CD4-positive, alpha-beta T cell treated with Interleukin-6 at 100 ng/mL for 8 hours (primary cell): ENCODE results near the gene PLXNA2.

ENCODE experiments used
- DNase-seq: peaks from one replicate; pipeline ENCODE4 v3.0.0-alpha.2; 2020; ENCODE audit warnings: mixed read lengths, low spot score

PLXNA2 gene

DNA sequence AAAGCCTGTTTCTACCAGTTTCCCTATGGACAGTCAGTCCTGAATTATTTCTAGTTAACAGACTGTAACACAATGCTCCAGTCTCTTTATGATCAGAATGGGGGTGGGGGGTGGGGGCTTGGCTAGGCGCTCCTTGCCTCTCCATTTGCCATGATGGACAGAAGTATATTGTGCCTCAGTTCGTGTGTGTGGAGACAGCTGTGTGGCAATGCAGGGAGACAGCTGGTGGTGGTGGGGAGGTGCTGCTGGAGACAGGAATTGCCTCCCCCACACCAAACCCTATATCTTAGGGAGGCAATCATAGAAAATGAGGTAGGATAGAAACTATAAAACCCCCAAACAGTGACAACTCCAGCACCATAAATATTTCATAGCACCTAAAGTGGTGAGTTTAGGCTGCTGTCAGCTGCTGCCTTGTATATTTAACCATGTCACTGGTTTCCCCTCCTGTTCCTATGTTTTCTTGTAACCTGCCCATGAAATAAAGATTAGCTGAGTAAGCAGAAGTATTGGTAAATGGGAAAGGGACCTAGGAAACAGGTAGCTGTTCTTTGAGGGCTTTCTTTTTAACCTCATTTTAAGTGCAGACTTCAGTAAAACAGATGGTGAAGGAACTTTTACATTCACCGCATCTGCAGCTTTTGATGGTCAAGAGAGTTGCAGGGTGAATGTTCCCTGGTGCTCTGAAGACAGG is 3.4 kb downstream of the PLXNA2 start:
- DNase-seq = no peak

DNA sequence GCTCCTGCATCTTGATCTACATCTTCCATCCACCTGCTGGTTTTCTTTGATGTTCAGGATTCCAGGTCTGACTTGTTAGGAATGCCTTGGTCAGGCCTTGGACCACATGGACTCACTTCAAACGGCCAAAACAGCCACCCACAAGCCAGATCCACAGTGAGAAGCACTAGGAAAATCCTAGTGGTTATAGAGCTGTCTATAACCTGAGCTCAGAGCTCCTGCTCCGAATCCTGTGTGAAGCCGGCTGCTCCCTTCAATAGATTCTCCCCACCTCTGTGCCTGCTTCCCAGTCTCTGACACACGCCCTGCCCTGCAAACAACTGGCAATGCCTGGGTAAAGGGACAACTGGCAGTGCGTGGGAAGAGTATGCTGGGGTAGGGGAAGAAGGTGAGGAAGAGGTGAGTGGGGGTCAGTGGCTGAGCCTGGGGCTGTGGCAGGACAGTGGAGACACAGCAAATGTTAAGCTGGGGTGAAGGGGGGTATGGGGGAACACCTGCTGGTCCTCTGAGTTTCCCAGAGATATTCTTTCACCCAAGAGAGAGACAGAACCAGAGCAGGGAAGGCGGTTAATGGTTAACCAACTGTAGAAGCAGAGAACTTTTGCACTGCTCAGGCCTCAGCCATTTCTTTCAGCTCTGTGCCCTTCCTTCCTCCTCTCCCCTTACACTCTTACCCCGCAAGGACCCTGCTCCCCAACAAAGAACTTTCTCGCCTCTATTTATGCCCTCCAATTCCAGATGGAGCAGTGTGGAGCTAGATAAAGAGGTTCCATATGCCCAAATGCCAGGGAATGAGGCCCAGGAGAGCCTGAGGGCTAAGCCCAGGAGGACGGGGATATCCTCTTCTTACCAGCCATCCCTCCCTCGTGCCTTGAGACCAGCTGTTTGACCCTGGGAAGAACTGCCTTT is 4.5 kb downstream of the PLXNA2 start:
- DNase-seq = no peak

DNA sequence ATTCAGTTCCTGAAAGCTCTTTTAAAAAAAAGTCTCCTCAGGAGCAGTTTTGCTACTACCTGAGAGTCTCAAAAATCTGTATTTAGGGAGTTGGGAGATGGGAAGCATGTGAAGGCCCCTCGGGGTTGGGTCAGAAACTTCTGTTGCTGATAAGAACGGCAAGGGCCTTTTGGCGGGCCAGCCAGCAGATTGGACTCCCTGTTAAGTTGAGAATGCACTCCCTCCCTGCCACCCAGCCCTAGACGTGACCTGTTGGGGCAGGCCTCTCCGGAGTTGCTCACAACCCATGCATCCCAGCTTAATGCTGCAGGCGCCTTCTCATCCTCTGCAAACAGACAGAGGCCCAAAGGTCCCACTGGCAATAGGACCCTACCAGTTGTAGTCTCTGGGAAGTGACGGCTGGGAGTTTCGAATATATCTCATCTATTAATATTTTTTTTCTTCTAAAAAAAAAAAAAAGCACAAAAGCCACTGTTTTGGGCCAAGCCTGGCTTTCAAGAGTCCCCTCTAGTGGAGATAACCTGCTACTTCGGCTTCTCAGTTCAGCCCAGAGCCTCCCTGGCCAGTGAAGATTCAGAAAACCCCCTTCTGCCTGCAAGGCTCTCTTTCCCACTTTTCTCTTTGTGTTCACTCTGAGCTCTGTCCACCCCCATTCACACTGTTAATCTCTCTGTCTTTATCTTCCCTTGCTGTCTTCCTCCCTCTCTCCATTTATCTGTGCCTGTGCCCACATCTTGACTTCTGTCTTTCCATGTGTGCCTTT is 5.3 kb downstream of the PLXNA2 start:
- DNase-seq = no peak

DNA sequence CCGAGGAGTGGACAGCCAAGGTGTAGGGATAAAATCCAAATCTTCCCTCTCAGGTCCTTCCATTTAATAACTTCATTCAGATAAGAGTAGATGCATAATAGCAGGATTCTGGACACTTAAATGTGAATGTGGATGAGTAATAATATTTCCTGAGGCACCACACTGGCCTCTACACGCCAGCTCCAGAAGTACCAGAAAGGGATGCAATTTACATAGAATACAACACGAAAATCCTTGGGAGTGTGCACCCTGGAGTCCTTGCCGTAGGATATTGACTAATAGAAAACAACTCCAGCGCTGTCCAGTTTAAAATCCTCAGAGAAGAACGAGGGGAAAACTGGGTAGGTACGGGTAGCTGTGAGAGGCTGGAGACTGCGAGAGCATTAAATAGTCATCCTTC is 6.9 kb downstream of the PLXNA2 start:
- no peak for DNase-seq

DNA sequence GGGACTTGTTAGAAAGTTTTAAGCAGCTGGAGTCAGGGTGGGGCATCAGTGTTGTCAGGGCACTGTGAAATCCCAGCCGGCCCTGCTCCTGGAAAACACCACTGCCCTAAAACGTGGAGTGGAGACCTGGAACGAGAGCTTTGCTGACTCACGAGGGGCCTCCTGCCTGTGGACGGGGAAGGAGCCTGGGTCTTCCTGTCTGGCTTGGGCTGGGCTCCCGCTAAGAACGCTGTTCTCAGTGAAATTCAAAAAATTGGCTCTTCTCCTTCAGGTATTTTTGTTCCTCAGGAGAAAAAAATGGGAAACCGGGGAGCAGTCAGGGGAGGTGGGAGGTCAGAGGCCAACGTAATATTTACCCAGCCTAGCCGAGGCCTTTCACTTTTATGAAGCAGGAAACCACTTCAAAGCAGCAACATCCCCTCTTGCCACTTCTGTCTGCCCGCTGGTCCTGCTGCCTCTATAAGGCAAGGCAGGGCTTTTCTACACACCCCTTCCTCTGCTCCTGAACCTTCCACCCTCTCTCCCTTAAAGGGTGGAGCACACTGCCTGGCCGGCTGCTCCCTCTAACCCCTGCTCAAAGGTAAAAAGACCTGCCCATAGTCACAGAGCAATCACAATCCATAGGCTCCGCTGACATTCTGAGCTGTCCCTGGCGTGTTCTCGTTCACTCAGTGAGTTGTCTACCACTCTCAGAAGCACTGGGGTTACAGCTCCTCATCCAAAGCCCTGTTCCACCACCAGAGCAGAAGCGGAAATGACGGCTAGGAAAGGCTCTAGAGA is 8.0 kb downstream of the PLXNA2 start:
- DNase-seq = no peak

DNA sequence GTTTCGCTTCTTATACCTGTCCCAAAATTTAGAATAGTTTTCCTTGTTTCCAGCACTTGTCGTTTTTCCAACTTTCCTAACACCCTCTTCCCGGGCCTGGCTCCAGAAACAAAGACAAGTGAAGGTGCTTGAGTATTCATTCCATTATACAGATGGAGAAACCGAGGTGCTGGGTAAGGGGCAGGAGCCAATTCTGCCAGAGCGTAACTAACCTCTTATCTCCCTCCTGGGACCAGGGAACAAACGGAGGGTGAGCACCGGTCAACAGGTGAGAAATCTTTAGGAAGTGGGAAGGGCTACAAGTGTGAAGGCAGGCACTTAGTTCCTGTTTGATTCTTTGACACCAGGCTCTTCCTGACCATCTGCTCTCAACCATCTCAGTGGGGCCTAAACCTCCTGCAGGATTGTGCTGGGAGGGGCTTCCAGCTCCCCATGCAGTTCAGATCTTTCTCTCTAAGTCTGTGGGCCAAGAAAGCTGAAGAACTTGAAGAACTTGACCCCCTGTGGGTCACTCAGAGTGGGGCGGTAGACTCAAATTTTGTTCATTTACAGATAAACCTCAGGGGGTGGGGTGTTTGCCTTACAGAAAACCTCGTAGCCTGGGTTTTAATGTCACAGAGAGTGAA is 8.7 kb downstream of the PLXNA2 start:
- DNase-seq = no peak

DNA sequence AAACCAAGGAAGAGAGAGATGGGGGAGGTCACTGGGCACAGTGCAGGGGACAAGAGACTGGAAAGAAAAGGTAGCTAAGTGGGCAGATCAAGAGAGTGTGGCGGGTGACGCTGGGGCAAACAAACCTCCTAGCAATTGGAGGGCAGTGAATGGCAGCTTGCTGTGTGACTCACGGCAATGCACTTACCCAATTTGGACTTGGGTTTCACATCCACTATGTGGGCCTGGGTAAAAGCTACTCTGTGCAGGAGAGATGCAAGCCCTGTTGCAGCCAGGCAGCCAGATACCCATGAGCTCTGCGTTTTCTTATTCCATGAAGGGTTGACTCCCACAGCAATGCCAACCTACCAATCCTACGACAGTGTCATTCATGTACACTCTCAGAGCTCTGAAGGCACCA is 9.5 kb downstream of the PLXNA2 start:
- DNase-seq = no peak

DNA sequence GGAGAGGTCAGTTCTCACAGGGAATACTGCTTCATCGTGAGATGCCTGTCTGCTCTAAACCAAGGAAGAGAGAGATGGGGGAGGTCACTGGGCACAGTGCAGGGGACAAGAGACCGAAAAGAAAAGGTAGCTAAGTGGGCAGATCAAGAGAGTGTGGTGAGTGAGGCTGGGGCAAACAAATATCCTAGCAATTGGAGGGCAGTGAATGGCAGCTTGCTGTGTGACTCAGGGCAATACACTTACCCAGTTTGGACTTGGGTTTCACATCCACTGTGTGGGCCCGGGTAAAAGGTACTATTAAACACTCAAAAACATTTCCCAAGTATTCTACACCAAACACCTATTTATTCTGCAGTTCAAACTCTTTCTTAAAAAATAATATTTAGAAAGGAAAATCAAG is 10.2 kb downstream of the PLXNA2 start:
- DNase-seq = no peak

DNA sequence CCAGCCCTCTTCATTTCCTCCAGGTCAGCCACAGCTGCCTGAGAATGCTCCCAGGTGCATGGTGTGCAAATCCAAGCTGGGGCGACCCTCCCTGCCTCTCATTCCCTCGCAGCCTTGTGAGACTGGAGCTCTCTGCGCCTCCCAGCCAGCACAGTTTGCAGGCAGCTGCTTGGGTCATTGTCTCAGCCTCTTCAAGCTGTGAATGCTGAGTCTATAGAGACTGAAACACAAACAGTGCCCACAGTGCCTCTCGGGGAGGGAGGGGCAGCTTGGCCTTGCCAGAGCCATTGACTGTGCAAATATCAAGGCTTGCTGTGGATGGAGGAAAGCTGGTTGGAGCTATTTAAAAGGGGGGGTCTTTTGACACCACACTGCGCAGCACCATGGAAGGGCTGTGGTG is 10.6 kb downstream of the PLXNA2 start:
- DNase-seq = no peak

DNA sequence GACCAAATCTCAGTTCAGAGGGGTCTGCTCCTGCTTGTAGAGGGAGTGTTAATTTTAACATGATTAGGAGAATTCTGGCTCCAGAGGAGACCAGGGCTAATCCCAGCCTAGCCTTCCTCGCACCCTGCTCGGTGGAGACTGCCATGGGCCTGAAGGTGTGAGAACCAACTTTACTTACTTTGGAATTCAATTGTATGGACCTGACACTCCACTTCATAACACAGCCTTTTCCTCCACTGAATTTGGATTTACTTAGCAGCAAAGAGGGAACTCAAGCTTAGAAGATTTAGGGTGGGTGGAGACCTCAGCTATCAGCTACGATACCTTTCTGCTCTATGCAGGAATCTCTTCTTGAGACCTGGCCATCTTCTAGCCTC is 11.5 kb downstream of the PLXNA2 start:
- no peak for DNase-seq

DNA sequence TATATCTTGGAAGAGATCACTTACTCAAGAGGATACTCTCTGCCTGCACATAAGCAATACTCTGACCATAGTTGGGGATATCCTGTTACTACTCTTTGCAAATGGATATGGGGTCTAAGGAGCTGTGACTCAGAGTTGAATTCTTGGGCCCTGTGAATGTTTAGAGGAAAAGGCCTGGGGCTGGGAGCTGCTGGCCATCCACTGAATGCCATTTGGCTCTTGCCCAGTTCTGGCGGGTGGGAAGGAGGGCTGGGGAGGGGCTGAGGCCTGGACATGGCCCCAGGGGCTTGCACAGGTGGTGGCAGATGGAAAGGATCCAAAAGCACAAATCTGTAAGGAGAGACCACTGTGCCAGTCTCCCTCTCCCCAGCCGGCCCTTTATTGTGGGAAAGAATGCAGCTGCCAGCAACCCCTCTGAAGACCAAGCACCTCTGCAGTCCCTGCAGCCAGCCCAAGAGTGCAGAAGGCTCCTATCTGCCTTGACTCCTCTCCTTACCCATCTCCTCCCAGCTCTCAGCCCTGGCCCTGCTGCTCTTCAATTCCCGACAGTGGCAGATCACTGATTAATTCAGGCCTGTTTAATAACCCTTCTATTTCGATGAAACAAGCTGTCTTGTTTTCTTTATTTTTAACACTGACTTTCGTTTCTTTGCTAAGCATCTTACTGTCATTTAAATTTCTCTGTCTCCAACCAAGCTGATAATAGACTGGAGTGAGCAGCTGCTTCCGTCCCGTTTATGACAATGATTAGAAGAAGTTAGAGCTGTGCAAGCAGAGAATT is 12.1 kb downstream of the PLXNA2 start:
- DNase-seq = no peak

DNA sequence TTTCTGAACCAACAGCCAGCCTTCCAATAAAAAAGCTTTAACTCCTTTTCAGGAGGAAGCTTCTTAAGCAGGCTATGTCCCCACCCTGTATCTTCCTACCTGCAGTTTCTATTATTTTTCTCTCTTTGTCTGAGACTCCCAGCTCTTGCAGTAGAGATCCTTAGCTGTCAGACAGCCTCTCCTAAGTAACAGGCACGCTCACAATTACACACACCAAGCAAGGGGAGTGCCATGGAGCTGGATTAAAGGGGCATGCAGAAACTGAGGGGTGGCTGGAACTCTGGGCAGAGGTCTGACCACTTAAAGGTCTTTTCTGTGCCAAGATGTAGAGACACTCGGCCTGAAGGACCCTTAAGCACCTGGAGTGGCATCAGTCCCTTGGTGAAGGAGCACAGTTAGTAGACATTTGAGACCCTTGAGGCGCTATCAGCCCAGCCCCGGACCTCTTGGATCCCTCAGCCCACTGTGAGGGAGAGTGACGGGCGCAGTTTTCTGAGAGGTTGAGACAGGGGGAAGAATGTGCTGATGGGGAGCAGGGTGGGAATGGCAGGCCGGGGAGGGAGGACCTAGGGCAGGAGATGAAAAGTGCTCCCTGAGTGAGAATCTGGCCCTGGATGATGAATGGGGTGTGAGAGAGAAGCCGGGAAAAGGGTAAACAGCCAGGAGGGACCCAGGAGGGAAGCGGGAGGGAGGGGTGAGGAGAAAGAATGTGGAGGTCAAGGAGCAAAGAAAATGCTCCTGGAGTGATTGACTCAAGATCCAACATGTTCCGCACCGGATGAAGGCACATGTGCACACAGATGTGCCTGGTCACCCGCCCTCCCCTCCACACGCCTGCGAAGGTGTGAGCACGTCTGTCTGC is 13.3 kb downstream of the PLXNA2 start:
- DNase-seq = no peak

DNA sequence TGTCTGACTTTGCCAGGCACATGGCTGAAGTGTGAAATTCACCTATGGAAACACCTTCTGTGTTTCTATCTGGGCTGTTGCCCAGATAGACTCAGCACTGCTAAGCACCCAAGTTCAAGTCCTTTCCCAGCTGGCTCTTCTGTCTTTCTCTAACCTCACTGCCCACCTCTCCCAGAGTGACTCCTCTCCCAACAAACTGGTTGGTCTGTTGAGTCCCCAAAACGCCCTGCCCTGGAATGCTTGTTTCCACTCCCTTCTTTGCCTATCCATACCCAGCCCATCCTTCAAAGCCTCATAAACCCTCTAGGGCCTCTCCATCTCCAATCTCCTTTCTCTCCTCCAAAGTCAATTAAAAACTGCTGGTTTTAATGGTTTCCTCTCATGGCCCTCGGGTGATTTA is 15.6 kb downstream of the PLXNA2 start:
- no peak for DNase-seq

DNA sequence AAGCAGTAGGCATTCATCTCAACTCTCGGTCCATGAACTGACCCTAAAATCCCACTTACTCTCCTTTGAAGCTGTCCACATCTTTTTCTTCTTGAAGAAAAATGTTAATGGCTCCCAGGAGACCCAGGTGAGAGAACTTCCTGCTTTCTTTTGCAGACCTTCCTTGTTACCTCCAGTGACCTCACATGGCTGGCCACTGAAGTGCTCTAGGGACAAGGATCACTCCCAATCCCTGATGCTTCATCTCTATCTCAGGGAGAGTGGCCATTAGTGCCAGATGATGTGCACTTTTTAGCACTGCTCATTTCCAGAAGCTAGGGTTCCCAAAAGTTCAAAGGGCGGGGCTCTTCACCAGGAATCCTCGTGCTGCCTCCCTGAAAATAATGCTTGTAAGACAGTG is 16.2 kb downstream of the PLXNA2 start:
- DNase-seq = no peak

DNA sequence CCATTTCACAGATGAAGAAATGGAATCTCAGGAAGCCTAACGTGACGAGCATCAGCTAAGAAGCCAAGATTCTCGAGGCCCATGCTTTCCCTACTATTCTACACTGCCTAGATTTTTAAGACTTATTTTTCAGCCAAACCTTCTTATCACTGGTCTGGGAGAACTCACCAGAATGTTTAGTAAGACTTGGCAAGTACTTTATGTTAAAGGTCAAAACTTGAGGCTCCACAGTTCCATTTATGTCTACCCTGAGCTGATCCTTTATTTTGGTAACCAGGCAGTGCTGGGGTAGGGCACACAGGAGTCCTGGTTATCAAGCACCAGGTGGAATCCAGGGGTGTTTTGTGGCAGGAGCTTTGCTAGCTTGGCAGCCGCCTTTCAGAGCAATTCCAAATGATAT is 16.8 kb downstream of the PLXNA2 start:
- no peak for DNase-seq

DNA sequence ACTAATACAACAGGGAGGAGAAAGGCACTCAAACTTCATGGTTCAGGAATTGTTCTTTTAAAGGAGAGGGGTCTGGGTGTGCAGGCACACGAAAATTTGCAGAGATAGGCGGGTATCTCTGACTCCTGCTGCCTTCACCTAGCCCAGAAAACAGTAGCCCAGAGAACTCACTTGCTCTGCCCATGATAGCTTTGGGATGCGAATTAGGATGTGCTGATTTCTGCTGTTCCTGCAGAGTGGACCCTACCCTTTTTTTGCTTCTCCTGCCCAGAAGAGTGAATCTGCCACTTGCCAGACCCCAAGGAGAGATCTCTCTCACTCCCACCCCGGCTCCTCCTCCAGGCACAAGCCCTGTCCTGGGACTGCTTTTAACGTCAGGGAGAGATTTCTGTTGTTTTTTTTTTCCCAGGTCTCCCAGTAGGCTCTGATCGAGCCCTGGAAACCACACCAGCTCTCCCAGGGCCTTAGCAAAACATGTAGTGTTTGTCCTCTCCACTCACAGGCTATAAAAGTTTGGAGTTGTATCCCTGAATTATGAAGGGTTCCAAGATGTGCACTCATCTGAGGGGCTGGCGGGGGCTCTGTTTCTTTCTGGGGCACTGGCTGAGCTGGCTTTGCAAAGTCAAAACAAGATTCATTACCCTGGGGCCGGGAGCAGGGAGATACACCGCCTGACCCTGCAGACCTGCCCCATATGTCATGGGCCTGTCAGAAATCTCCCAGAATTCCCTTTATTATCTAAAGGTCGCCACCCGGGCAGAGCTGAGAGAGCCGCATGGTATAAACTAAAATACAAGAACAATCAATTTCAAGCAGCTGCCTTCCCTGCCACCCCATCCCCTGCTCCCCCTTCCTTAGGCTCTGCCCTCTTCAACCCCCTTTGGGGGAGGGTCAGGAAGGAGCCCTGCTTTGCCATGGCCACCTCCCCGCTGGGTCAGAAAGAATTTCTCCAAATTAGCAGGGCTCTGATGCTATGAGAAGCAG is 17.9 kb downstream of the PLXNA2 start:
- no peak for DNase-seq

DNA sequence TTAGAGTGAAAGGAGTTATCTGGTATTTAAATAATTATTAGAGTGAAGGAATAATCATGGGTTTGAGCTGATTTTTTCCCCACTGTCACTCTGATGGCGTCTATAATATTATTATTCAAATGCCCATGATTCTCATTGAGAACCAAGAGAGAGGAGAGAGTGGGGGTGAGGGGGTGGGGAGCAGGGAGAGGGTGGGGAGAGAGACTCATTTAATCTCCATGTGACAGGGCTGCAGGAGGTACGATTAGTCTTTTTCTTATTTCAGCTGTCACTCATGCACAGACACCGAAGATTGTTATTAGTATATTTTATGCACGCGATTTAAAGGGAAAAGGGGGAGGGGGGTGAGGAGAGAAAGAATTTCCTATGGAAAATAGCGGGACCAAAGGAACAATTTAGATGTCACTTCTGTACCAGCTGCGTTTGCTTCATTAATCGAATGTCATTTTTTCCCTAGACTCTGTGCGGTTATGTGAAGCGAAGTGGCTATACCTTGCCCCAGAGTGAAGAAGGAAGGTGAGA is 19.9 kb downstream of the PLXNA2 start:
- no peak for DNase-seq

DNA sequence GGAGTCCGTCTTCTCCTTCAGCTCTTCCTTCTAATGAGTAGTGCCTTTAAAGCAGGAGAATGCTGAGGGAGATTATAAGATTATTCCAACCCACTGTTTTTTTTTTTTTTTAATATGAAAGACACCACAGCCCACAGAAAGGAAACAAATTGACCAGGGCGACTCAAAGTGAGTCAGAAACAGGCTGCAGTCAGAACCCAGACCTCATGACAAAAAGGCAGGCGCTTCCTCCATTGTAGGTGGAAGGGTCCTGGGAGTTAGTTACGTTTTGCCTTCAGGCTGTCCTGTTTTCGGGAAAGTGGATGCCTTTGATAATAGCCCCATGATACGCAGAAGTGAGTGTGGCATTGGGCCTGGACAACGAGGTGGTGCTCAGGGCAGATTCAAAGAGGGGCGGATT is 21.0 kb downstream of the PLXNA2 start:
- no peak for DNase-seq
